GM12878 (cell line): Measurements from ENCODE around the gene MBD5. TPM values are rescaled to one million over a fixed set of nuclear protein-coding genes. Genes with fewer than 3 reads are reported as not detected.

ENCODE experiments used
- ATAC-seq: fragments of 200-7000 bp; cut with Tn5 transposase; 3 replicates; pipeline ENCODE4 v1.9.1; 2020; ENCODE audit warnings: mild to moderate bottlenecking, moderate library complexity
- BruUV-seq: library from RNA; stranded (reverse); fragments of 400-500 nt; replicated peaks from 2 replicates; lab custom pipeline; 2021; lab: Mats Ljungman, UMichigan
- CTCF ChIA-PET: fragments of 300-600 bp; sonication (Branson Sonifier 250); formaldehyde crosslinking; extraction: SDS; loops from one replicate; lab custom pipeline; 2021; ENCODE audit warnings: inconsistent platforms; lab: Yijun Ruan, JAX
- POLR2A ChIA-PET: fragments of 350-600 bp; formaldehyde crosslinking; extraction: SDS; loops from one replicate; lab custom pipeline; 2021; ENCODE audit warnings: inconsistent platforms; lab: Charles Lee
- RAD21 ChIA-PET: fragments of 300-600 bp; sonication (Branson Sonifier 250); formaldehyde crosslinking; loops from one replicate; lab custom pipeline; 2023; ENCODE audit warnings: antibody characterized with exemption; ENCODE audit not compliant: unreplicated experiment; lab: Charles Lee
- SMC1A ChIA-PET: fragments of 300-600 bp; sonication (Branson Sonifier 250); formaldehyde crosslinking; loops from one replicate; lab custom pipeline; 2023; ENCODE audit not compliant: unreplicated experiment, uncharacterized antibody; lab: Charles Lee
- DNase-seq: peaks from one replicate; pipeline ENCODE4 v3.0.0-alpha.2; 2011; ENCODE audit warnings: low read depth, low spot score
- FAIRE-seq: peaks from 3 replicates; lab custom pipeline; 2011; peaks lifted over from hg19 to GRCh38; lab: Jason Lieb, UNC
- H2AFZ ChIP-seq: 2 replicates; pipeline ENCODE4 v1.6.0; 2011; ENCODE audit warnings: low read depth, low read length, control low read depth; ENCODE audit not compliant: control insufficient read depth
- H3K27ac ChIP-seq: 2 replicates; pipeline ENCODE4 v1.5.1; 2011; ENCODE audit warnings: control low read depth; ENCODE audit not compliant: control insufficient read depth, insufficient read depth
- H3K27me3 ChIP-seq, 2 experiments: replicated peaks in 1 of 2; 2 replicates each; pipeline versions ENCODE4 v1.6.0 to v1.6.1; 2011; ENCODE audit warnings: low read length in 1 of 2; ENCODE audit not compliant: control insufficient read depth in 2 of 2, insufficient read depth in 2 of 2
- H3K36me3 ChIP-seq, 2 experiments: 2 replicates each; pipeline ENCODE4 v1.5.1; 2011; ENCODE audit warnings: low read length in 1 of 2; ENCODE audit not compliant: control insufficient read depth in 2 of 2, insufficient read depth in 2 of 2
- H3K4me1 ChIP-seq: 2 replicates; pipeline ENCODE4 v1.6.1; 2011; ENCODE audit warnings: mild to moderate bottlenecking, low read length, moderate library complexity, mixed read lengths; ENCODE audit not compliant: control insufficient read depth, insufficient read depth
- H3K4me2 ChIP-seq: 2 replicates; pipeline ENCODE4 v1.6.0; 2011; ENCODE audit warnings: control low read depth; ENCODE audit not compliant: control insufficient read depth, insufficient read depth
- H3K4me3 ChIP-seq: fragments of 200-600 bp; sonication (generic); 2 replicates; pipeline ENCODE4 v1.5.1; 2016
- H3K79me2 ChIP-seq: 2 replicates; pipeline ENCODE4 v1.6.0; 2011; ENCODE audit warnings: low read length; ENCODE audit not compliant: control insufficient read depth, insufficient read depth
- H3K9ac ChIP-seq: 2 replicates; pipeline ENCODE4 v1.8.0; 2011; ENCODE audit warnings: low read length, control low read depth, mixed read lengths; ENCODE audit not compliant: control insufficient read depth, insufficient read depth
- H3K9me3 ChIP-seq: replicated peaks from 3 replicates; pipeline ENCODE4 v1.5.1; 2011; ENCODE audit warnings: mild to moderate bottlenecking, low read length; ENCODE audit not compliant: control insufficient read depth, insufficient read depth
- H4K20me1 ChIP-seq: 2 replicates; pipeline ENCODE4 v1.6.0; 2011; ENCODE audit not compliant: control insufficient read depth, insufficient read depth
- ATF7 ChIP-seq: fragments of 450-650 bp; IDR thresholded peaks from 2 replicates; pipeline ENCODE4 v1.6.1; 2016; ENCODE audit warnings: low read depth, mild to moderate bottlenecking
- BCL11A ChIP-seq: IDR thresholded peaks from 2 replicates; pipeline ENCODE4 v1.6.1; 2011; ENCODE audit warnings: low read depth, low read length
- BMI1 ChIP-seq: fragments of 450-650 bp; IDR thresholded peaks from 2 replicates; pipeline ENCODE4 v1.6.1; 2016; ENCODE audit warnings: mild to moderate bottlenecking, moderate library complexity, borderline replicate concordance
- CHD2 ChIP-seq: IDR thresholded peaks from 2 replicates; pipeline ENCODE4 v1.6.1; 2011; ENCODE audit warnings: low read depth, low read length, improper control_type of control experiment, borderline replicate concordance
- CHD4 ChIP-seq: fragments of 200-600 bp; sonication (generic); IDR thresholded peaks from 2 replicates; pipeline ENCODE4 v1.6.1; 2016; ENCODE audit warnings: mild to moderate bottlenecking
- CREM ChIP-seq: IDR thresholded peaks from 2 replicates; pipeline ENCODE4 v1.6.1; 2014; ENCODE audit warnings: antibody characterized with exemption, low read depth
- EP300 ChIP-seq, 2 experiments: fragments of 150-350 bp in 1 of 2; IDR thresholded peaks; 2 replicates each; pipeline ENCODE4 v1.6.1; 2011 to 2012; ENCODE audit warnings: low read depth in 2 of 2, low read length in 2 of 2, borderline replicate concordance in 1 of 2, improper control_type of control experiment in 1 of 2, inconsistent platforms in 1 of 2; ENCODE audit not compliant: control insufficient read depth in 1 of 2
- GABPA ChIP-seq: IDR thresholded peaks from 2 replicates; pipeline ENCODE4 v1.6.1; 2014; ENCODE audit warnings: antibody characterized with exemption, low read depth, mild to moderate bottlenecking, inconsistent platforms
- IKZF2 ChIP-seq, 2 experiments: fragments of 450-650 bp; IDR thresholded peaks; 2 replicates each; pipeline ENCODE4 v1.6.1; 2017; ENCODE audit warnings: mild to moderate bottlenecking in 2 of 2, moderate library complexity in 2 of 2
- IRF4 ChIP-seq: IDR thresholded peaks from 2 replicates; pipeline ENCODE4 v1.6.1; 2011; ENCODE audit warnings: low read depth, low read length
- JUND ChIP-seq: IDR thresholded peaks from 2 replicates; pipeline ENCODE4 v1.6.1; 2012; ENCODE audit warnings: low read depth, mild to moderate bottlenecking, low read length, improper control_type of control experiment, moderate library complexity
- POLR2AphosphoS5 ChIP-seq: IDR thresholded peaks from 2 replicates; pipeline ENCODE4 v1.6.1; 2011; ENCODE audit warnings: mild to moderate bottlenecking, low read length, inconsistent platforms
- RAD51 ChIP-seq: fragments of 450-650 bp; IDR thresholded peaks from 2 replicates; pipeline ENCODE4 v1.6.1; 2016; ENCODE audit warnings: moderate library complexity, mild to moderate bottlenecking, inconsistent platforms
- SMC3 ChIP-seq: IDR thresholded peaks from 2 replicates; pipeline ENCODE4 v1.6.1; 2011; ENCODE audit warnings: low read length, improper control_type of control experiment, borderline replicate concordance
- SPI1 ChIP-seq: IDR thresholded peaks from 2 replicates; pipeline ENCODE4 v1.6.1; 2011; ENCODE audit warnings: low read depth, mild to moderate bottlenecking, low read length, moderate library complexity, borderline replicate concordance; ENCODE audit not compliant: insufficient read depth
- TBL1XR1 ChIP-seq: IDR thresholded peaks from 2 replicates; pipeline ENCODE4 v1.6.1; 2012; ENCODE audit warnings: low read depth, low read length, improper control_type of control experiment
- WRNIP1 ChIP-seq: IDR thresholded peaks from 2 replicates; pipeline ENCODE4 v1.6.1; 2011; ENCODE audit warnings: low read depth, low read length, improper control_type of control experiment, borderline replicate concordance
- WGBS: methylation state at CpG from one replicate; pipeline ENCODE4 v1.1.6; 2016; ENCODE audit warnings: low lambda C conversion rate; ENCODE audit not compliant: insufficient replicate concordance, insufficient coverage; ENCODE audit errors: missing lambda C conversion rate; 5-methylcytosine and 5-hydroxymethylcytosine counted together
- in situ Hi-C: fragments of 300-500 bp; cut with MboI; formaldehyde crosslinking; loops from 9 replicates; pipeline ENCODE4 v1.14.3; 2018; ENCODE audit warnings: mixed read lengths
- intact Hi-C: fragments of 100-400 bp; cut with micrococcal nuclease; formaldehyde crosslinking; loops from one replicate; pipeline ENCODE4 v1.14.2; 2022; ENCODE audit not compliant: unreplicated experiment
- polyA plus RNA-seq, 11 experiments: library from polyadenylated mRNA; depleted of rRNA in 4 of 11; unstranded in 6 of 11; stranded (reverse) in 5 of 11; fragments of >200 nt; fragmentation: Nextera tagmentation in 4 of 11; fragmentation: Illumina TruSeq in 1 of 11; extraction: Ambion mirVana in 4 of 11; extraction: Trizol in 1 of 11; gene quantifications; 1 replicate in 1 of 11; 2 replicates in 10 of 11; pipeline versions ENCODE4 v1.2.1 to v1.2.3, GENCODE V29; 2011 to 2016; ENCODE audit warnings: inconsistent platforms in 2 of 11, missing spikeins in 2 of 11, low read depth in 1 of 11
- total RNA-seq, 4 experiments: library from RNA; depleted of rRNA in 3 of 4; stranded (reverse); fragments of >200 nt in 3 of 4; fragmentation: Illumina TruSeq in 1 of 4; extraction: Trizol in 1 of 4; gene quantifications; 2 replicates each; pipeline versions ENCODE4 v1.2.1 to v1.2.3, GENCODE V29; 2013 to 2021
- TF ChIP-seq, protein P1 (sequence below): IDR thresholded peaks from 2 replicates; pipeline ENCODE4 v1.6.1; 2012; ENCODE audit warnings: low read length, inconsistent platforms
- TF ChIP-seq, protein P2 (sequence below): IDR thresholded peaks from 2 replicates; pipeline ENCODE4 v1.6.1; 2011; ENCODE audit warnings: borderline replicate concordance, low read depth, mild to moderate bottlenecking, moderate library complexity, low read length; ENCODE audit not compliant: insufficient read depth, poor library complexity, severe bottlenecking

The MBD5 gene
- total and polyA plus RNA-seq, 10 of the 15 experiments (the other 5 are each of a cell fraction or from before 2014, with no cell fraction given) = 7.4 to 58.0 (median 21.2) TPM

DNA sequence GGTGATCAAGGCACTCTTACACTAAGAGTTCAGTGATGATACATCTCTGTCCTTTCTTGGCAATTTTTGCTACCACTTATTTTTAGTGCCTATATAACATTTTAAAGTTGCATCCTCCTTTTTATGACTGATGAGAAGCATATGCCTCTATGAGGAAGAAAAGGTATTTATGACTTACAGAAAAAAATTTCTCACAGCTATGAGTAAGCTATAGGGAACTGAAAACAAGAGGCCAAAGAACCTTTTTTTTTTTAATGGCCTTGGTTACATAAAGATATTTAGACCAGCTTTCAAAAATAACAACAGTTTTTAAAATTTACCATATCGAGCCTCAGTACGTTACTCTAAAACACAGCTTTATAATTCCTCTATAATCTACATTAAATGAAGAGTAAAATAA is 21.3 kb downstream of the MBD5 start:
- intact Hi-C loops (no loop called here), in situ Hi-C loops (no loop called here)
- Histone ChIP-seq H3K27me3 (no peaks in the 10 kb centered on the region), H3K4me2 (no peak overlapping the region), H3K79me2 (peaks cover 4% of the 10 kb centered on the region), H4K20me1 (no peaks in the 10 kb centered on the region), H3K27ac (peak overlapping the region; percentile 61), H3K9me3 (peaks cover 4% of the 10 kb centered on the region; the same call in 2 of the 3 replicates), H3K36me3 (no peaks in the 10 kb centered on the region), H3K4me3 (0 out of 2 replicates have a peak overlapping the region, but pooled peaks have one; percentile 8), H3K9ac (no peak overlapping the region), H3K4me1 (peaks cover 23% of the 10 kb centered on the region), H2AFZ (no peak overlapping the region)
- DNase-seq (no peak), ATAC-seq (peak; percentile 89), FAIRE-seq (no peak)
- no TSS peak for BruUV-seq
- 66% methylated on average over 2 of the region's 2 CpGs for WGBS
- RAD21 ChIA-PET = interaction anchor here (0.6 to 6.0 kb wide), 12 partner anchors 9 to 603 kb away, joined by 3 to 90 read pairs (median 4); partner anchors contain the start of genes MBD5 and ORC4
- CTCF ChIA-PET = interaction anchor here (0.8 to 2.7 kb wide), 7 partner anchors 9 to 467 kb away, joined by 3 to 11 read pairs (median 6); partner anchors contain the start of genes MBD5 and ORC4
- SMC1A ChIA-PET = interaction anchor here (0.8 to 6.1 kb wide), 7 partner anchors 9 to 467 kb away, joined by 3 to 177 read pairs (median 4); partner anchors contain the start of genes MBD5 and ORC4
- POLR2A ChIA-PET = interaction anchor here (0.8 to 4.0 kb wide), 5 partner anchors 10 to 21 kb away, joined by 4 to 57 read pairs (median 9); partner anchors contain the start of genes MBD5 and ORC4
- TF ChIP-seq IKZF2 (IDR thresholded peaks at IDR 0.05) (peak in 1 of 2 experiments; percentile 25; a peak in 2 of 4 replicates), SPI1 (peak; percentile 91), BCL11A (peak; percentile 76; the same call in 1 of the 2 replicates), BMI1 (peak; percentile 57; the same call in 1 of the 2 replicates), RAD51 (no peak), JUND (peak; percentile 68; the same call in 1 of the 2 replicates), GABPA (0 out of 2 replicates have a peak, but pooled peaks have one; percentile 19), POLR2AphosphoS5 (no peak), SMC3 (peak; percentile 11; the same call in 1 of the 2 replicates), WRNIP1 (no peak), CHD2 (peak; percentile 42; the same call in 1 of the 2 replicates), EP300 (IDR thresholded peaks at IDR 0.05; ENCODE audit: borderline replicate concordance in 1 of 2, control insufficient read depth in 1 of 2, low read depth in 2 of 2, low read length in 2 of 2) (peak; percentile 76 to 83), TBL1XR1 (peak; percentile 46; the same call in 1 of the 2 replicates), ATF7 (peak; percentile 64), IRF4 (0 out of 2 replicates have a peak, but pooled peaks have one; percentile 56), CREM (peak; percentile 36), CHD4 (no peak)
- TF ChIP-seq, protein P1, sequence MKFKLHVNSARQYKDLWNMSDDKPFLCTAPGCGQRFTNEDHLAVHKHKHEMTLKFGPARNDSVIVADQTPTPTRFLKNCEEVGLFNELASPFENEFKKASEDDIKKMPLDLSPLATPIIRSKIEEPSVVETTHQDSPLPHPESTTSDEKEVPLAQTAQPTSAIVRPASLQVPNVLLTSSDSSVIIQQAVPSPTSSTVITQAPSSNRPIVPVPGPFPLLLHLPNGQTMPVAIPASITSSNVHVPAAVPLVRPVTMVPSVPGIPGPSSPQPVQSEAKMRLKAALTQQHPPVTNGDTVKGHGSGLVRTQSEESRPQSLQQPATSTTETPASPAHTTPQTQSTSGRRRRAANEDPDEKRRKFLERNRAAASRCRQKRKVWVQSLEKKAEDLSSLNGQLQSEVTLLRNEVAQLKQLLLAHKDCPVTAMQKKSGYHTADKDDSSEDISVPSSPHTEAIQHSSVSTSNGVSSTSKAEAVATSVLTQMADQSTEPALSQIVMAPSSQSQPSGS = peak; percentile 90
- TF ChIP-seq, protein P2, sequence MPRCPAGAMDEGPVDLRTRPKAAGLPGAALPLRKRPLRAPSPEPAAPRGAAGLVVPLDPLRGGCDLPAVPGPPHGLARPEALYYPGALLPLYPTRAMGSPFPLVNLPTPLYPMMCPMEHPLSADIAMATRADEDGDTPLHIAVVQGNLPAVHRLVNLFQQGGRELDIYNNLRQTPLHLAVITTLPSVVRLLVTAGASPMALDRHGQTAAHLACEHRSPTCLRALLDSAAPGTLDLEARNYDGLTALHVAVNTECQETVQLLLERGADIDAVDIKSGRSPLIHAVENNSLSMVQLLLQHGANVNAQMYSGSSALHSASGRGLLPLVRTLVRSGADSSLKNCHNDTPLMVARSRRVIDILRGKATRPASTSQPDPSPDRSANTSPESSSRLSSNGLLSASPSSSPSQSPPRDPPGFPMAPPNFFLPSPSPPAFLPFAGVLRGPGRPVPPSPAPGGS = peak; percentile 85
